SU-DHL-6 (cell line): ENCODE measurements around the gene KMT5B.

Source experiments
- H2AFZ ChIP-seq: fragments of 200-600 bp; sonication (generic); 2 replicates; pipeline ENCODE4 v1.6.1; 2014; ENCODE audit warnings: low read depth, mild to moderate bottlenecking, moderate library complexity, mixed read lengths, antibody characterized with exemption, low read length; ENCODE audit not compliant: severe bottlenecking
- H3F3A ChIP-seq: fragments of 200-600 bp; shearing (Covaris generic); 2 replicates; pipeline ENCODE4 v1.6.0; 2016; ENCODE audit warnings: antibody characterized with exemption, mild to moderate bottlenecking; ENCODE audit not compliant: insufficient read depth
- H3K27ac ChIP-seq: fragments of 200-600 bp; sonication (generic); 2 replicates; pipeline ENCODE4 v1.5.1; 2016; ENCODE audit warnings: low read depth, mild to moderate bottlenecking, low read length, moderate library complexity, mixed read lengths
- H3K27me3 ChIP-seq: fragments of 200-600 bp; sonication (generic), shearing (Covaris generic); 2 replicates; pipeline ENCODE4 v1.6.0; 2014; ENCODE audit warnings: mild to moderate bottlenecking, low read length
- H3K36me3 ChIP-seq: fragments of 200-600 bp; sonication (generic); 2 replicates; pipeline ENCODE4 v1.6.1; 2014; ENCODE audit warnings: mild to moderate bottlenecking, low read length, mixed read lengths
- H3K4me2 ChIP-seq: fragments of 300-600, 200-600 bp; shearing (Covaris generic), sonication (generic); 2 replicates; pipeline ENCODE4 v1.6.0; 2014; ENCODE audit warnings: low read length, low read depth, mild to moderate bottlenecking; ENCODE audit not compliant: poor library complexity, severe bottlenecking
- H3K4me3 ChIP-seq: fragments of 200-600 bp; sonication (generic); 2 replicates; pipeline ENCODE4 v1.5.1; 2014; ENCODE audit warnings: antibody characterized with exemption, low read length, mild to moderate bottlenecking, mixed read lengths; ENCODE audit not compliant: insufficient read depth, poor library complexity, severe bottlenecking
- H3K79me2 ChIP-seq: fragments of 200-600 bp; sonication (generic); 2 replicates; pipeline ENCODE4 v1.6.1; 2014; ENCODE audit warnings: mild to moderate bottlenecking, low read length, moderate library complexity; ENCODE audit not compliant: insufficient read depth
- H3K9ac ChIP-seq: fragments of 200-600 bp; sonication (generic); 2 replicates; pipeline ENCODE4 v1.7.0; 2014; ENCODE audit warnings: mild to moderate bottlenecking, low read length
- H3K9me2 ChIP-seq: fragments of 200-600 bp; sonication (generic); replicated peaks from 2 replicates; pipeline ENCODE4 v1.6.1; 2014; ENCODE audit warnings: low read length; ENCODE audit not compliant: insufficient read depth
- H3K9me3 ChIP-seq: fragments of 200-600 bp; sonication (generic); 2 replicates; pipeline ENCODE4 v1.6.1; 2014; ENCODE audit warnings: low read length, mixed read lengths; ENCODE audit not compliant: insufficient read depth
- H4K20me1 ChIP-seq: fragments of 200-600 bp; sonication (generic); 2 replicates; pipeline ENCODE4 v1.6.1; 2014; ENCODE audit warnings: low read depth, mild to moderate bottlenecking, antibody characterized with exemption, low read length, moderate library complexity, mixed read lengths
- CTCF ChIP-seq: fragments of 200-600 bp; sonication (generic); IDR thresholded peaks from one replicate; pipeline ENCODE4 v1.5.1; 2017; ENCODE audit warnings: antibody characterized with exemption, mild to moderate bottlenecking, low read length, moderate library complexity; ENCODE audit not compliant: insufficient read depth, poor library complexity, severe bottlenecking
- EZH2phosphoT487 ChIP-seq: fragments of 200-600 bp; sonication (generic), shearing (Covaris generic); conservative IDR thresholded peaks from 2 replicates; pipeline ENCODE4 v1.6.1; 2018; ENCODE audit warnings: mild to moderate bottlenecking, antibody characterized with exemption, low read length, moderate library complexity, mixed read lengths

KMT5B gene

DNA sequence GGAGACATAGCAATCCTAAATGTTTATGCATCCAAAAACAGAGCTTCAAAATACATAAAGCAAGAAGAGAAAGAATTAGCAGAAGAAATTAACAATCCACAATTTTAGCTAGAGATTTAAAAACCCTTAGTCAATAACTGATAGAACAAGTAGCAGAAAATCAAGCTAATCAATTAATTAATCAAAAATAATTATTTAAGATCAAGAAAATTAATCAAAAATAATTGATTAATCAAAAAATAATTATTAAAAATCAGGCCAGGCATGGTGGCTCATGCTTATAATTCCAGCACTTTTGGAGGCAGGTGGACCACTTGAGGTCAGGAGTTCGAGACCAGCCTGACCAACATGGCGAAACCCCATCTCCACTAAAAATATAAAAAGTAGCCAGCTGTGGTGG is 29.5 kb upstream of the KMT5B start:
- TF ChIP-seq CTCF (no peak), EZH2phosphoT487 (no peak)
- Histone ChIP-seq H3K9ac (no peak overlapping the region), H3K36me3 (no peaks in the 10 kb centered on the region), H3K9me2 (no peaks in the 10 kb centered on the region), H3K4me3 (no peak overlapping the region), H3K79me2 (no peaks in the 10 kb centered on the region), H3K27ac (no peak overlapping the region), H2AFZ (no peak overlapping the region), H3K9me3 (no peaks in the 10 kb centered on the region), H3K4me2 (no peak overlapping the region), H3K27me3 (no peaks in the 10 kb centered on the region), H4K20me1 (no peaks in the 10 kb centered on the region), H3F3A (no peaks in the 10 kb centered on the region)

DNA sequence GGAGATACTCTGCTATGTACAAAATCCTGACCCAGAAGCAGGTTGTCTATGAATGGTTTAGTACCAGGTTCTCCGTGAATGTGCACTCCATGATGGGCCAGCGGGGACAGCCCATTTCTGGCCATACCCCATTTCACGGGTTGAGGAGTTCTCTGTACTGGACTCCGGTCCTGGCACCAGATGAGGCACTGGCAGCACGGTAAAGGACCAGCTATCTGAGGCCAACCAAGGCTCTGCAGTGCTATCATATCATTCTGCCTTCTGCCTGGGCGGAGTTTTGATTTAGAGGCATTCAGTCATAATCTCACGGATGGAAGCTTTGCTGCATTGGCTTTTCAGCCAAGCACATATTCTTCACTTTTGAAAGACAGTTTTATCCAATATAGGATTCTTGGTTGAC is 18.5 kb upstream of the KMT5B start:
- Histone ChIP-seq H2AFZ (no peak overlapping the region), H3K4me2 (no peak overlapping the region), H3K4me3 (no peak overlapping the region), H3K79me2 (no peaks in the 10 kb centered on the region), H3K27me3 (no peaks in the 10 kb centered on the region), H3K9me2 (no peaks in the 10 kb centered on the region), H3K27ac (no peak overlapping the region), H3K9me3 (peaks cover 5% of the 10 kb centered on the region; the same call in 1 of the 2 replicates), H4K20me1 (no peaks in the 10 kb centered on the region), H3F3A (no peaks in the 10 kb centered on the region), H3K9ac (no peak overlapping the region), H3K36me3 (no peaks in the 10 kb centered on the region)
- TF ChIP-seq CTCF (no peak), EZH2phosphoT487 (no peak)

- no peak overlapping the region for H2AFZ ChIP-seq
- H3K9me3 ChIP-seq = peaks cover 5% of the 10 kb centered on the region; the same call in 1 of the 2 replicates
- no peaks in the 10 kb centered on the region for H3K9me2 ChIP-seq
These were observed 16.5 kb upstream of the KMT5B start for GRCh38 chr11:68229601-68230000.

More at GRCh38 chr11:68229601-68230000, 16.5 kb upstream of the KMT5B start:
- Histone ChIP-seq H3K4me3 (no peak overlapping the region), H3K79me2 (no peaks in the 10 kb centered on the region), H3K27me3 (no peaks in the 10 kb centered on the region), H3F3A (no peaks in the 10 kb centered on the region), H3K27ac (no peak overlapping the region), H3K36me3 (no peaks in the 10 kb centered on the region), H4K20me1 (no peaks in the 10 kb centered on the region), H3K9ac (no peak overlapping the region), H3K4me2 (no peak overlapping the region)
- TF ChIP-seq EZH2phosphoT487 = no peak
- TF ChIP-seq CTCF = no peak
